ENCODE measurements around the gene MAB21L3.

DNA sequence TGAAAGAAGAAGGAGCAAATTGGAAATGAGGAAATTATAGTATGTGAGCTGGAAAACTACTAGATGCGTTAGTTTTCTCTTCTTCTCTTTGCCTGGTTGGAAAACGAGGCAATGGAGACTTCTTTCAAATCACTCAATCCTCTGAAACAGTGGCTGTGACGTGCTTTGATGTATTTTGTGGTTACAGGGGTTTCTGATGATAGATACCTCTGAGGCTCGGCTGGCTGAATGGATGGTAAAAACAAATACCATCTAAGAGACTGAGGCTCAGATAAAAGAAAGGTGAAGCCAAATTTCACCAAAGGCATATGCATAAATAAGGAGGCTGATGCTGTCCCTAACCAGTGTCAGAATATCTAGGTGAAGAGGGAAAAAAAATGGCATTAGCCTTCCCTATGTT lies 15.1 kb downstream of the MAB21L3 start:
- TF ChIP-seq EZH2phosphoT487 (IDR thresholded peaks at IDR 0.05; ENCODE audit: unreplicated experiment), result no peak
- TF ChIP-seq, protein P1, sequence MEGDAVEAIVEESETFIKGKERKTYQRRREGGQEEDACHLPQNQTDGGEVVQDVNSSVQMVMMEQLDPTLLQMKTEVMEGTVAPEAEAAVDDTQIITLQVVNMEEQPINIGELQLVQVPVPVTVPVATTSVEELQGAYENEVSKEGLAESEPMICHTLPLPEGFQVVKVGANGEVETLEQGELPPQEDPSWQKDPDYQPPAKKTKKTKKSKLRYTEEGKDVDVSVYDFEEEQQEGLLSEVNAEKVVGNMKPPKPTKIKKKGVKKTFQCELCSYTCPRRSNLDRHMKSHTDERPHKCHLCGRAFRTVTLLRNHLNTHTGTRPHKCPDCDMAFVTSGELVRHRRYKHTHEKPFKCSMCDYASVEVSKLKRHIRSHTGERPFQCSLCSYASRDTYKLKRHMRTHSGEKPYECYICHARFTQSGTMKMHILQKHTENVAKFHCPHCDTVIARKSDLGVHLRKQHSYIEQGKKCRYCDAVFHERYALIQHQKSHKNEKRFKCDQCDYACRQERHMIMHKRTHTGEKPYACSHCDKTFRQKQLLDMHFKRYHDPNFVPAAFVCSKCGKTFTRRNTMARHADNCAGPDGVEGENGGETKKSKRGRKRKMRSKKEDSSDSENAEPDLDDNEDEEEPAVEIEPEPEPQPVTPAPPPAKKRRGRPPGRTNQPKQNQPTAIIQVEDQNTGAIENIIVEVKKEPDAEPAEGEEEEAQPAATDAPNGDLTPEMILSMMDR (conservative IDR thresholded peaks at IDR 0.05; ENCODE audit: low read depth in 2 of 2), result no peak
- TF ChIP-seq, protein P2, sequence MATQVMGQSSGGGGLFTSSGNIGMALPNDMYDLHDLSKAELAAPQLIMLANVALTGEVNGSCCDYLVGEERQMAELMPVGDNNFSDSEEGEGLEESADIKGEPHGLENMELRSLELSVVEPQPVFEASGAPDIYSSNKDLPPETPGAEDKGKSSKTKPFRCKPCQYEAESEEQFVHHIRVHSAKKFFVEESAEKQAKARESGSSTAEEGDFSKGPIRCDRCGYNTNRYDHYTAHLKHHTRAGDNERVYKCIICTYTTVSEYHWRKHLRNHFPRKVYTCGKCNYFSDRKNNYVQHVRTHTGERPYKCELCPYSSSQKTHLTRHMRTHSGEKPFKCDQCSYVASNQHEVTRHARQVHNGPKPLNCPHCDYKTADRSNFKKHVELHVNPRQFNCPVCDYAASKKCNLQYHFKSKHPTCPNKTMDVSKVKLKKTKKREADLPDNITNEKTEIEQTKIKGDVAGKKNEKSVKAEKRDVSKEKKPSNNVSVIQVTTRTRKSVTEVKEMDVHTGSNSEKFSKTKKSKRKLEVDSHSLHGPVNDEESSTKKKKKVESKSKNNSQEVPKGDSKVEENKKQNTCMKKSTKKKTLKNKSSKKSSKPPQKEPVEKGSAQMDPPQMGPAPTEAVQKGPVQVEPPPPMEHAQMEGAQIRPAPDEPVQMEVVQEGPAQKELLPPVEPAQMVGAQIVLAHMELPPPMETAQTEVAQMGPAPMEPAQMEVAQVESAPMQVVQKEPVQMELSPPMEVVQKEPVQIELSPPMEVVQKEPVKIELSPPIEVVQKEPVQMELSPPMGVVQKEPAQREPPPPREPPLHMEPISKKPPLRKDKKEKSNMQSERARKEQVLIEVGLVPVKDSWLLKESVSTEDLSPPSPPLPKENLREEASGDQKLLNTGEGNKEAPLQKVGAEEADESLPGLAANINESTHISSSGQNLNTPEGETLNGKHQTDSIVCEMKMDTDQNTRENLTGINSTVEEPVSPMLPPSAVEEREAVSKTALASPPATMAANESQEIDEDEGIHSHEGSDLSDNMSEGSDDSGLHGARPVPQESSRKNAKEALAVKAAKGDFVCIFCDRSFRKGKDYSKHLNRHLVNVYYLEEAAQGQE (IDR thresholded peaks at IDR 0.05; ENCODE audit: unreplicated experiment), result no peak
- no peak for TF ChIP-seq POLR2AphosphoS5 (IDR thresholded peaks at IDR 0.05; ENCODE audit: low read depth)
- TF ChIP-seq EZH2 (IDR thresholded peaks at IDR 0.05; ENCODE audit: low read depth, unreplicated experiment), result no peak
- no peak for TF ChIP-seq STAT1 (IDR thresholded peaks at IDR 0.05; ENCODE audit: unreplicated experiment)
- no peak for TF ChIP-seq JUNB (IDR thresholded peaks at IDR 0.05; ENCODE audit: unreplicated experiment)
- TF ChIP-seq ZNF331 (CRISPR knock-in tag; IDR thresholded peaks at IDR 0.05; ENCODE audit: low read depth), result no peak

Data from GM23338 (cell line).